PC-3 (cell line): ENCODE results near the gene IL1RAPL1. TPM values are rescaled to one million over a fixed set of nuclear protein-coding genes. Genes with fewer than 3 reads are reported as not detected.
"Not testable (repeated sequence)": the region's sequence is repeated elsewhere in the genome, so short reads cannot be mapped to it uniquely, and the experiment has no call there.

Experiments used
- ATAC-seq: fragments of 200-7000 bp; cut with Tn5 transposase; 2 replicates; pipeline ENCODE4 v1.9.1; 2020; ENCODE audit warnings: mild to moderate bottlenecking, moderate library complexity
- BruUV-seq: library from RNA; stranded (reverse); fragments of 400-500 nt; replicated peaks from 2 replicates; lab custom pipeline; 2021; lab: Mats Ljungman, UMichigan
- CTCF ChIA-PET: fragments of 300-600 bp; sonication (Branson Sonifier 250); formaldehyde crosslinking; loops from one replicate; lab custom pipeline; 2022; ENCODE audit warnings: antibody characterized with exemption; lab: Charles Lee
- POLR2A ChIA-PET: fragments of 300-600 bp; sonication (Branson Sonifier 250); formaldehyde crosslinking; loops from one replicate; lab custom pipeline; 2022; ENCODE audit warnings: antibody characterized with exemption; ENCODE audit not compliant: unreplicated experiment; lab: Charles Lee
- DNase-seq: peaks from one replicate; pipeline ENCODE4 v3.0.0-alpha.2; 2015
- H2AFZ ChIP-seq: fragments of 300-600 bp; sonication (generic); 2 replicates; pipeline ENCODE4 v1.6.0; 2016; ENCODE audit warnings: antibody characterized with exemption, low read length
- H3F3A ChIP-seq: fragments of 300-600 bp; sonication (generic); one replicate; pipeline ENCODE4 v1.6.0; 2017; ENCODE audit warnings: antibody characterized with exemption, low read length, control low read depth, mild to moderate bottlenecking; ENCODE audit not compliant: unreplicated experiment
- H3K27ac ChIP-seq: fragments of 300-600 bp; sonication (generic); 2 replicates; pipeline ENCODE4 v1.5.1; 2016; ENCODE audit warnings: mild to moderate bottlenecking, low read length
- H3K27me3 ChIP-seq: fragments of 300-600 bp; sonication (generic); 2 replicates; pipeline ENCODE4 v1.6.1; 2016; ENCODE audit warnings: low read length, mixed read lengths
- H3K36me3 ChIP-seq: fragments of 300-600 bp; sonication (generic); 2 replicates; pipeline ENCODE4 v1.6.1; 2016; ENCODE audit warnings: low read depth, mixed run types, low read length, mixed read lengths
- H3K4me1 ChIP-seq: fragments of 300-600 bp; sonication (generic); 2 replicates; pipeline ENCODE4 v1.5.1; 2016; ENCODE audit warnings: low read length; ENCODE audit not compliant: insufficient read depth
- H3K4me2 ChIP-seq: fragments of 300-600 bp; sonication (generic); 2 replicates; pipeline ENCODE4 v1.6.0; 2016; ENCODE audit warnings: low read length
- H3K4me3 ChIP-seq: fragments of 300-600 bp; sonication (generic); 2 replicates; pipeline ENCODE4 v1.5.1; 2016; ENCODE audit warnings: mild to moderate bottlenecking, low read length, mixed read lengths
- H3K79me2 ChIP-seq: fragments of 300-600 bp; sonication (generic); 2 replicates; pipeline ENCODE4 v1.6.1; 2017; ENCODE audit warnings: low read length, mixed read lengths
- H3K9ac ChIP-seq: fragments of 300-600 bp; sonication (generic); 2 replicates; pipeline ENCODE4 v1.6.0; 2016; ENCODE audit warnings: mild to moderate bottlenecking, low read length
- H3K9me2 ChIP-seq: fragments of 300-600 bp; sonication (generic); replicated peaks from 2 replicates; pipeline ENCODE4 v1.6.1; 2016; ENCODE audit warnings: mixed run types, low read length, mixed read lengths
- H3K9me3 ChIP-seq: fragments of 300-600 bp; sonication (generic); 2 replicates; pipeline ENCODE4 v1.6.1; 2016; ENCODE audit warnings: low read length, mixed read lengths
- H4K20me1 ChIP-seq: fragments of 300-600 bp; sonication (generic); 2 replicates; pipeline ENCODE4 v1.6.1; 2016; ENCODE audit warnings: low read length, mixed read lengths
- EZH2 ChIP-seq: fragments of 300-600 bp; sonication (generic); IDR thresholded peaks from one replicate; pipeline ENCODE4 v1.6.1; 2017; ENCODE audit warnings: antibody characterized with exemption, mild to moderate bottlenecking, low read length; ENCODE audit not compliant: unreplicated experiment
- EZH2phosphoT487 ChIP-seq: fragments of 300-600 bp; sonication (generic); IDR thresholded peaks from 2 replicates; pipeline ENCODE4 v1.6.1; 2018; ENCODE audit warnings: mild to moderate bottlenecking, antibody characterized with exemption, low read length, borderline replicate concordance
- intact Hi-C: fragments of 100-400 bp; cut with micrococcal nuclease; formaldehyde crosslinking; loops from 2 replicates; pipeline ENCODE4 v1.9.0; 2023
- total RNA-seq: library from RNA; depleted of rRNA; stranded (reverse); fragments of >200 nt; gene quantifications from 2 replicates; pipeline ENCODE4 v1.2.3, GENCODE V29; 2014
- TF ChIP-seq, protein P1 (sequence below): fragments of 300-600 bp; sonication (generic); conservative IDR thresholded peaks from 2 replicates; pipeline ENCODE4 v1.5.1; 2017; ENCODE audit warnings: antibody characterized with exemption, low read depth, mild to moderate bottlenecking, low read length

Gene IL1RAPL1
- total RNA-seq, 1 experiment from 2014 or later, result 0.44 TPM

DNA sequence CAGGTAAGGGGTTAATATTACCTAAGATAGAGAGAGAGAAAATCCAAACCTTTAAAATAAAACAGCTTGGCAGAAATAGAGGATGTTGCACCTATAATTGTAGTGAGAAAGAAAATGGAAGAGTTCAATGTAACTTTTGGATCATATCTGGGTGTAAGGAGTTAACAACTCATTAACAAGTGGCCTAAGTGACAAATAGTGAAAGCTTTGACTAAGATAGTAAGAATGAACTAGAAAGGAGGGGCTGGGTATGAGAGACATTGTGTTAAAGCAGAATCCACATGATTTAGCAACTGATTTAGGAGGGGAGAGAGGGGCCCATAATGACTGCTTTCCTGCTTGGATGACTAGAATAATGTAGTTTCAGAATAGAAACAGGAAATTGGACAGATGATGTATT, 761.0 kb downstream of the IL1RAPL1 start:
- H3K36me3 ChIP-seq, result no peaks in the 10 kb centered on the region
- H3K9ac ChIP-seq, result no peak overlapping the region
- no peaks in the 10 kb centered on the region for H3K9me2 ChIP-seq
- H3K27me3 ChIP-seq, result no peaks in the 10 kb centered on the region
- no peaks in the 10 kb centered on the region for H3K4me1 ChIP-seq
- H3K79me2 ChIP-seq, result no peaks in the 10 kb centered on the region
- ATAC-seq (no peak), DNase-seq (no peak)
- H3K4me3 ChIP-seq, result no peak overlapping the region
- H3F3A ChIP-seq, result no peaks in the 10 kb centered on the region
- no peaks in the 10 kb centered on the region for H4K20me1 ChIP-seq
- TF ChIP-seq EZH2phosphoT487 (no peak), EZH2 (no peak)
- TF ChIP-seq, protein P1, sequence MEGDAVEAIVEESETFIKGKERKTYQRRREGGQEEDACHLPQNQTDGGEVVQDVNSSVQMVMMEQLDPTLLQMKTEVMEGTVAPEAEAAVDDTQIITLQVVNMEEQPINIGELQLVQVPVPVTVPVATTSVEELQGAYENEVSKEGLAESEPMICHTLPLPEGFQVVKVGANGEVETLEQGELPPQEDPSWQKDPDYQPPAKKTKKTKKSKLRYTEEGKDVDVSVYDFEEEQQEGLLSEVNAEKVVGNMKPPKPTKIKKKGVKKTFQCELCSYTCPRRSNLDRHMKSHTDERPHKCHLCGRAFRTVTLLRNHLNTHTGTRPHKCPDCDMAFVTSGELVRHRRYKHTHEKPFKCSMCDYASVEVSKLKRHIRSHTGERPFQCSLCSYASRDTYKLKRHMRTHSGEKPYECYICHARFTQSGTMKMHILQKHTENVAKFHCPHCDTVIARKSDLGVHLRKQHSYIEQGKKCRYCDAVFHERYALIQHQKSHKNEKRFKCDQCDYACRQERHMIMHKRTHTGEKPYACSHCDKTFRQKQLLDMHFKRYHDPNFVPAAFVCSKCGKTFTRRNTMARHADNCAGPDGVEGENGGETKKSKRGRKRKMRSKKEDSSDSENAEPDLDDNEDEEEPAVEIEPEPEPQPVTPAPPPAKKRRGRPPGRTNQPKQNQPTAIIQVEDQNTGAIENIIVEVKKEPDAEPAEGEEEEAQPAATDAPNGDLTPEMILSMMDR, result no peak
- no peak overlapping the region for H2AFZ ChIP-seq
- CTCF ChIA-PET, result no interaction called here
- no peak overlapping the region for H3K27ac ChIP-seq
- POLR2A ChIA-PET, result no interaction called here
- no peaks in the 10 kb centered on the region for H3K9me3 ChIP-seq
- BruUV-seq, result no TSS peak
- H3K4me2 ChIP-seq, result no peak overlapping the region
- intact Hi-C loops, result no loop called here

DNA sequence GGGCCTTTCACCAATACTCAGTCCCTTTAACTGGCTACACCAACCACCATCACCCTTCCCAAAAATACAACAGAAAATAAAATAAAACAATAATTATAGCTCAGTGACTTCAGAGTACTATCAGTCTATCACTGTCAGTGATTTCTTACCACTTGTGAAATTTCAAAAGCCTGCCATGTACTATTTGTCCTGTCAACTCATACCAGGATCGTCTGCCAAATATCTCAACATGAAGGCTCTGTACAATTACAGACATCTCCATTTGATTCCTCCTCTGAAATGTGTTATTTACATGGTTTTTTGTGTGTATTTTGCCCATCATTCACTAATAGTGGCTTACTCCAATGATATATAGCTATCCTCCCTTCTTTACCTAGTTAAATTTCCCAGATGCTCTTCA, 772.0 kb downstream of the IL1RAPL1 start:
- H3K9ac ChIP-seq, result no peak overlapping the region
- H3K4me3 ChIP-seq, result no peak overlapping the region
- DNase-seq (no peak), ATAC-seq (no peak)
- TF ChIP-seq EZH2 (no peak), EZH2phosphoT487 (no peak)
- TF ChIP-seq, protein P1, result no peak
- H3K79me2 ChIP-seq, result no peaks in the 10 kb centered on the region
- BruUV-seq, result no TSS peak
- H4K20me1 ChIP-seq, result no peaks in the 10 kb centered on the region
- no peak overlapping the region for H2AFZ ChIP-seq
- no peak overlapping the region for H3K4me2 ChIP-seq
- no peak overlapping the region for H3K27ac ChIP-seq
- no peaks in the 10 kb centered on the region for H3F3A ChIP-seq
- POLR2A ChIA-PET, result no interaction called here
- CTCF ChIA-PET, result no interaction called here
- H3K4me1 ChIP-seq, result no peaks in the 10 kb centered on the region
- no peaks in the 10 kb centered on the region for H3K27me3 ChIP-seq
- no peaks in the 10 kb centered on the region for H3K9me2 ChIP-seq
- H3K36me3 ChIP-seq, result no peaks in the 10 kb centered on the region
- intact Hi-C loops, result no loop called here
- H3K9me3 ChIP-seq, result no peaks in the 10 kb centered on the region

DNA sequence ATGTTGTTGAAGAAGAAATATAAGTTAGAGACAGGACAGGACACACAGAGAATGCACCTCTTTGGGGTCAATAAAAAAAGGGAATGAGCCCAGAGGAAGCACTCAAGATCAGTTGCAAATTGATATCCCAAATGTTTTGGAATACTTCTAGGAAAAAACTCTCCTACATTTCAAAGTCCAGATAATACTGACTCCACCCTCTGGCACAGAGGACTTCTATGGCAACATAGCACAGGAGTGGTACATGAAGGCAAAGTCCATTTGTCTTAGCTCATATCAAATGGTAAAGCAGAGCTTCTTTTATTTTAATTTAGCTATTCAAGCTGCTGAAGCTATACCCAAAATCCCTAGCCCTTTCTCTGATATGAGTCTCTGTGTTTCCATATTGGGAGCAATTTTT, 787.5 kb downstream of the IL1RAPL1 start:
- H3K36me3 ChIP-seq, H3K79me2 ChIP-seq, BruUV-seq, H3K9me3 ChIP-seq, H3K27me3 ChIP-seq, H3K4me2 ChIP-seq, H3K27ac ChIP-seq, CTCF ChIA-PET, ATAC-seq, H3K9ac ChIP-seq, H3K4me1 ChIP-seq, H2AFZ ChIP-seq, H3F3A ChIP-seq, H3K9me2 ChIP-seq, H4K20me1 ChIP-seq, DNase-seq, POLR2A ChIA-PET, H3K4me3 ChIP-seq, intact Hi-C loops: not testable (repeated sequence)
